Osteocyte (in vitro differentiated cells): ENCODE data around the gene SLC50A1. TPM values are rescaled to one million over a fixed set of nuclear protein-coding genes. Genes with fewer than 3 reads are reported as not detected.

Source experiments
- DNase-seq: peaks from one replicate; pipeline ENCODE4 v3.0.0; 2021; ENCODE audit warnings: mixed read lengths; ENCODE audit not compliant: unreplicated experiment; ENCODE audit errors: extremely low spot score
- H3K27ac Mint-ChIP-seq: one replicate; pipeline ENCODE4 v1.8.0; 2021; ENCODE audit warnings: mild to moderate bottlenecking, mixed read lengths; ENCODE audit not compliant: unreplicated experiment
- H3K27me3 Mint-ChIP-seq: one replicate; pipeline ENCODE4 v1.8.0; 2021; ENCODE audit warnings: mixed read lengths; ENCODE audit not compliant: unreplicated experiment
- H3K36me3 Mint-ChIP-seq: one replicate; pipeline ENCODE4 v1.8.0; 2021; ENCODE audit warnings: mixed read lengths; ENCODE audit not compliant: unreplicated experiment
- H3K4me1 Mint-ChIP-seq: one replicate; pipeline ENCODE4 v1.8.0; 2021; ENCODE audit warnings: mixed read lengths; ENCODE audit not compliant: unreplicated experiment
- H3K4me3 Mint-ChIP-seq: one replicate; pipeline ENCODE4 v1.8.0; 2021; ENCODE audit warnings: mild to moderate bottlenecking, moderate library complexity, mixed read lengths; ENCODE audit not compliant: unreplicated experiment
- H3K9me3 Mint-ChIP-seq: one replicate; pipeline ENCODE4 v1.8.0; 2021; ENCODE audit warnings: mixed read lengths; ENCODE audit not compliant: unreplicated experiment
- CTCF ChIP-seq: fragments of 200-600 bp; sonication (generic); IDR thresholded peaks from 2 replicates; pipeline ENCODE4 v1.5.0; 2021; ENCODE audit warnings: antibody characterized with exemption, mild to moderate bottlenecking, moderate library complexity
- total RNA-seq: library from RNA; stranded (reverse); gene quantifications from 2 replicates; pipeline ENCODE4 v1.2.1, GENCODE V29; 2021

Gene SLC50A1
- total RNA-seq, 1 donor from 2014 or later: 26.5 TPM

- Mint-ChIP-seq H3K4me3 (no peak overlapping the region), H3K36me3 (peaks cover 9% of the 10 kb centered on the region), H3K4me1 (peaks cover 12% of the 10 kb centered on the region), H3K27me3 (no peaks in the 10 kb centered on the region), H3K9me3 (no peaks in the 10 kb centered on the region), H3K27ac (no peak overlapping the region)
- no peak for TF ChIP-seq CTCF
- DNase-seq: no peak
Observed at GRCh38 chr1:155184835-155185782, 49.5 kb downstream of the SLC50A1 start.

GRCh38 chr1:155185783-155186066 lies 50.1 kb downstream of the SLC50A1 start:
- H3K36me3 Mint-ChIP-seq: peaks cover 9% of the 10 kb centered on the region
- H3K4me1 Mint-ChIP-seq: peaks cover 12% of the 10 kb centered on the region
- no peaks in the 10 kb centered on the region for H3K9me3 Mint-ChIP-seq
- no peak overlapping the region for H3K27ac Mint-ChIP-seq
- TF ChIP-seq CTCF: no peak
- H3K27me3 Mint-ChIP-seq: no peaks in the 10 kb centered on the region
- H3K4me3 Mint-ChIP-seq: no peak overlapping the region
- DNase-seq: no peak

- no peak for DNase-seq
- peaks cover 8% of the 10 kb centered on the region for H3K36me3 Mint-ChIP-seq
- no peak for TF ChIP-seq CTCF
- no peaks in the 10 kb centered on the region for H3K27me3 Mint-ChIP-seq
- no peak overlapping the region for H3K27ac Mint-ChIP-seq
- no peaks in the 10 kb centered on the region for H3K9me3 Mint-ChIP-seq
- peaks cover 12% of the 10 kb centered on the region for H3K4me1 Mint-ChIP-seq
- H3K4me3 Mint-ChIP-seq: no peak overlapping the region
Observed at GRCh38 chr1:155186067-155186793, 50.6 kb downstream of the SLC50A1 start.

- H3K27ac Mint-ChIP-seq: no peak overlapping the region
- TF ChIP-seq CTCF: no peak
- H3K4me3 Mint-ChIP-seq: no peak overlapping the region
Observed at GRCh38 chr1:155186794-155187455, 51.3 kb downstream of the SLC50A1 start.

More at GRCh38 chr1:155186794-155187455, 51.3 kb downstream of the SLC50A1 start:
- H3K4me1 Mint-ChIP-seq: peaks cover 12% of the 10 kb centered on the region
- H3K36me3 Mint-ChIP-seq: peaks cover 7% of the 10 kb centered on the region
- no peaks in the 10 kb centered on the region for H3K9me3 Mint-ChIP-seq
- DNase-seq: no peak
- H3K27me3 Mint-ChIP-seq: no peaks in the 10 kb centered on the region
